ENCODE data around the gene PHACTR1.
A peak's percentile ranks its signal among the peaks of the same experiment; 100 is the strongest.

The PHACTR1 gene

DNA sequence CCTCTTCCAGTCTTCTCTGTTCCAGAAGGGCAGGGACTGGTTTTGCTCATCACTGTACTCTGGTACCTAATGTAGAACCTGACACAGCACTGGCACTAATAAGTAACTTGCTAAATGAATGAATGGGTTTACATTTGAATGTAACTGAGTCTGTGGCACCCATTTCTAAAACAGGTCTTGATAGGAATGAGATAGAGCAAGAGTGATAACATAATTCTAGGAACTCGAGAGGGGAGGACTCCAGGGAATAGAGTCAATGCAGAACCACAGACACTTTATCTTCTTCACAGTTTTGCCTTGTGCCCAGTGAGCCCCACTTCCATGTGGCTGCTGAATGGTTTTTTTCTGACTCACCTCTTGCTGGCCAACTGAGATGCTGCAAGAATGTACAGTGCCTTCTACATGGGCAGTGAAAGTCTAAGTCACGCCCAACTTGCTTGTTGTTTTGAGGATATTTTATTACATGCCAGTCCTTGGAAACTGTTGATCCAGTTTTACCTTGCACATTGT, 550.6 kb downstream of the PHACTR1 start:
- DNase-seq (ENCODE audit: low read depth), result peak; percentile 77

DNA sequence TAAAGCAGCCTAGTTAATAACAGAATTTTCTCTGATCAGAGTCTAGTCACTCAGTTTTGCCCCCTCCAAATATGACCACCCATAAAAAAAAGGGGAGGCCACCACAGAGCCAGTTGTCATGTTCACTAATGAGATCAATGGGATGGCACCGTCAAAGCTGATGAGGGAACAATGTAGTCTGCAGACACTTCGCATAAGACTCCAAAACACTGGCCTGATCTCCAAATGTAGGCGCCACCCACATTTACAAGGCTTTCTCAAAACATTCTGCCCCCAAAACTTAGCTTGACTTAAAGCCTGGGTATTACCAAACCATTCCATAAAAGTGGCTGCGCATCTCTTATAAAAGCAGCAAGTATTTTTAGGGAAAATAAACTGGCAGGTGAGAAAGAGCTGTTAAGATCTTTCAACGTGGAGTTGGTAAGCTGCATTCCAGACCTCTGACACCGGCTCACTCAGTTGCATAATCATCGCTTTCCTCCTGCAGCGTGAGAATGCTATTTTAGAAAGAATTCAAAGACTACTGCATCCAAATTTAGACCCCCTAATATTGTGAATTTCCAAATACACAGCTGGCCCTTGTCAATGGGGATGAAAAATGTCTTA, 552.4 kb downstream of the PHACTR1 start:
- DNase-seq (ENCODE audit: low read depth), result peak; percentile 73

DNA sequence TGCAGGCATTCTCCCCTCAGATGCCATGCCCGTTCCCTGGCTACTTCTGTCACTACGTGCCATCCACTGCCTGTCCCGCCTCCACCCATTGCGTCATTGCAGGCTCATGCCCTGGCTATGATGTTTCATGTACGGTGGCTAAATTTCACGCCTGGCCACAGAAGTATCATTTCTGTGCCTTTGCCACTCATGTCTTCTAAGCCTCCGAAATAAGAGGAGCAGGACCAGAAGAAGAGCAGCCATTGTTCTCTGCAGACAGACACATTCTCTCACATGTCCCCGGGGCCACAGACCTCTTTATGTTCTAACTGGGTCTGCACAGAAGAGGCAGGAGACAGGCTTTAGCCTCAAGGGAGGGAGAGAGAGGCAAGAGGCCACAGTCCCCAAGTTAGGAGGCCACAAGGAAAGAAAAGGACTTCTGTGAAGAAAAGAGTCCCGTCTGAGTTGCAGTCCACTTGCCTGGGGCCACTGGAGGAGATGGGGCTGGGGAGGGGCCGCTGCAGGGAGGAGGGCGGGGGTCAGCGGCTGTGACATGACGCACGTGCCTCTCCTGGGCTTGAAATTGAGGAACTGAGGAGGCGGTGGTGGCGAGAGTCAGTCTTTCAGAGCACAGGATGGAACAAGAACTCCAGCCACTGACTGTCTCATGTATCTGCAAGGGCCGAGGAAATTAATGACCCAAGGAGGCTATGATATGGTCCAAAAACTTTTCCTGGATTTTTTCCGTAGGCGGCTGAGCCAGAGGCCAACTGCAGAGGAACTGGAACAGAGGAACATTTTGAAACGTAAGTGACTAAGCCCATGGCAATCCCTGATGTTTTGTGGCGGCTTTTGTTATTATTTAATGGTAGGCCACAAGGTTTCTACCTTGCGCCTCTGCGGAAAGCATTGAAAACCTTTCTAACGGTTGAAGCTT, 555.8 kb downstream of the PHACTR1 start:
- DNase-seq (ENCODE audit: low read depth), result peak; percentile 23

DNA sequence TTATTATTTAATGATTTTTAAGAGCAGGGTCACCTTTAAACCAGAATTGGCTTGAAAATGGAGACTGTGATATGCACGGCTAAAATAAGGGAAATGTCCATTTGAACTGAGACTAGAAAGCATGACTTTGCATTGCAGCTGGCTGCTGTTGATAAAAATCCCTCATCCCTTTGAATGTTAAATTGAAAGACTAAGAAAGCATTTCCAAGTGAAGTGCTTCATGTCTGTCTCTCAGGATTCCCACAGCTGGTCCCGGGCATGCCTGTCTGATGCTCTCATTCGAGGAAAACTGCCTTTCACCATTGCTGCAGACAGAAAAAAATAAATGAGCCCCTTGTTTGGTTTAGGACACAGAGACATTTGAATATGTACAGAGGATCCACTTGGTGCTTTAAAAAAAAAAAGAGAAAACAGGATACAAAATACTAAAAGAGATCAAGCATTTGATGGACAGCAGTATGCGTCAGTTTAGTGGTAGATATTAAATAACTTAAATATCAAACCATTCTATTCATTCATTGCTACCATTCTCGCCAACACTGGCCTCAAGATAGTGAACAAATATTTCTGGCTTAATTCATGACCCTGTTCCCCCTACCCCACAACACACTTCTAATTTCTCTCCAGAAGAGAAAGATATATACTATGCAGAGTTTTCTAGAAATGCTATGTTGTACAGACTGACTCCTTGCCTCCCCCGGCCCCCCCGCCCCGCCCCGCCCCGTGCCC, 556.8 kb downstream of the PHACTR1 start:
- DNase-seq (ENCODE audit: low read depth), result no peak

DNA sequence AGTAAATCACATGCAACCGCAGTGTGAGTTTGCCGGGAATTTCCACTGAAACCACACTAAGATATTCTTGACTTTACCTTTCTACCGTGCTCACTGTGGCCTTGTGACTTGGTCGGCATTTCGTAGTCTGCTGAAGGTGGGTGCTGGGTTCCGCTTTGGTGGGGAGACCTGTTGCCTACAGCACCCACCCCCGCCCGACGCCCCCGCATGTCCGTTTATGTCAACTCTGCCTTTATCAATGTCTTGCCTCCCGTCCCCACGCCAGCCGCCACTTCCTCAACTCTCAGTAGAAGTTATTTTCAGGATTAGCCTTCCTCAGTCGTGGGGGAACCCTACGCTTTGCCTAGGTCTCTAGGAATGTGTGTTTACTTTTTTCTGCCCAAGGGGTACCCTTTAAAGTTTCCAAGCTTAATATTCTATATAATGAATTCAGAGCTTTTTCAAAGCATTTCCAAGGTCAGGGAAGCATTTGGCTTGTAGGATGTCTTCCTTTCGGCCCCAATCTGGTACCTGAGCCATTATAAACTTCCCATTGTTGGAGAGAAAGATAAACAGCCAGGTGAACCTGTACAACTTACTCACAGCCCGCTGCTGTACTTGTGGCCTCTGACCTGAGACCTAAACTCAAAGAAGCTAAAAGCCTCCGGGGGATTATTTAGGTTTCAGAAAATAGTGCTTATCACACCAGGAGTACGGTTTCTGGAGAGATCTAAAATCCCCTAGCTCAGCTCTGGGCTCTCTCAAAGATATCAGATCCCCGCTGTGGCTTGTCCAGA, 557.6 kb downstream of the PHACTR1 start:
- peak; percentile 41 for DNase-seq (ENCODE audit: low read depth)

DNA sequence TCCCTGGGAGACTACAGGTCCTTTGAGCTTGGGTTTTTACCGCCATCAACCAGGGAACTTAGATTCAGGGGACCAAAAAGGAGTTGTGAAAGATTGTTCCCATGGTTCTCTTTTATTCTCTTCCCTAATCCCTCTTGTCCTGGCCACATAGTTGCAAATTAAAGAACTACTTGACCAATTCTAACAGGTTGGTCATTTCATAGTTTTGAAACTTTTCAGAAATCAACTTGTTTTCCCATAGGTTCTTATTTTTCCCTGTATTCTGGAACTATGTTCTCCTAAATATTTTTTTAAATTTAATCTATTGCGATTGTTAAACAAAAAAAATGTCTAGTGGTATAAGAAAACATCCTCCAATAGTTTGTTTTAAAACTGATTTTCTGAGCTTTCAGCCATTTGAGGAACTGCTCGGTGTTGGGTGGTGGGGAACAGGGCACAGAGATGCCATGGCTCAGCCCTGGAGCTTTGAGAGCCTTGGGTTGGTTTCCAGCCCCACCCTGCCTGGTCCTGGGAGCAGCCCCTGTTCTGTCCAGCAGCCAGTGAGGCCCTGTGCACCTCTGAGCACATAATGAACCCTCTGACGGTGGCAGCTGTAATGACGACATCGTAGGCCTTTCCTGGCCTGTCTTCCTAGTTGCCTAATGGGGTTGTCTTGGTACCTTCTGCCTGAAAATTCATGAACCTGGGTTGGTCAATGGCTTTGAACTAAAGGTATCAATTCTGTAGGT, 558.3 kb downstream of the PHACTR1 start:
- DNase-seq (ENCODE audit: low read depth), result no peak

DNA sequence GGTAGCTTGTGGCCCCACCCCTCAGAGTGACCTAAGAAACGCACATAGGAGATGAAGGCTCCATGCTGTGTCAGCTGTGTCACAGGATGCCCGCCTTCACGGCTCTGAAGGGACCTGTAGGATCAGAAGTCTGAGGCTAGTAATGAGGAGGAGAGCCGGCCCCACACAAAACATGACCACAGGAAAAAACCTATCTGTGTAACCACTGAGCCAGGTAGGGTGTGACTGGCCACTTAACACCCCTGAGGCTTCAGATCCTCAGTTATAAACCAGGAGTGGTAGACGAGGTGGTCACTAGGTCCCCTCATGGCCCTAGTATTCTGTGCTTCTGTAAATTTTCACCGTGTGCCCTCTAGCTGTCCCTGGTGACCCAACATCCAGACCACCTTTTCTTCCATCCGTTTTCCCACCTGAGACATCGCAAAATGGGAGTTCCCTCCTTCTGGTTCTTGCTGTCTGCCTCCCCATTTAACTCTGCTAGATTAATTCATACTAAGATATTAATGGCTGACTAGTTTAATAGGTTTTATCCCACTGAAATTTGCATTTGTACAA, 558.9 kb downstream of the PHACTR1 start:
- DNase-seq (ENCODE audit: low read depth), result no peak

DNA sequence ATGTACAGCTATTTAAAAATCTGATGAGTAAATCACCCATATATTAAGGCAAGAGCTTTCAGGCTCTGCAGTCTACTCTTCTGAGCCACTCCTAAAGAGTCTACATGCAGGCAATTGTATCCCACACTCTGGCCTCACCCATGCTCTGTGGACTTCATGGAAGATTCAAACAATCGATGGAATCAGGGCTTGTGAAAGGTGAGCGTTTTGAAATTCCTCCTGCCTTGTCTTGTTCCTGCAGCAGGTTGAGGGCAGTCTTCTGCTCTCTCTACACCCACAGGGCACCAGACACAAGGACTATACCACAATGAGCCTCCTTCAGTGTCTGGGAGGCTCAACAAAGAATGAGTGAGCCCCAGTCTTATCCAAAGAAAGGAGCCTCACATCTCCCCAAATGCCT, 560.7 kb downstream of the PHACTR1 start:
- DNase-seq (ENCODE audit: low read depth), result no peak

DNA sequence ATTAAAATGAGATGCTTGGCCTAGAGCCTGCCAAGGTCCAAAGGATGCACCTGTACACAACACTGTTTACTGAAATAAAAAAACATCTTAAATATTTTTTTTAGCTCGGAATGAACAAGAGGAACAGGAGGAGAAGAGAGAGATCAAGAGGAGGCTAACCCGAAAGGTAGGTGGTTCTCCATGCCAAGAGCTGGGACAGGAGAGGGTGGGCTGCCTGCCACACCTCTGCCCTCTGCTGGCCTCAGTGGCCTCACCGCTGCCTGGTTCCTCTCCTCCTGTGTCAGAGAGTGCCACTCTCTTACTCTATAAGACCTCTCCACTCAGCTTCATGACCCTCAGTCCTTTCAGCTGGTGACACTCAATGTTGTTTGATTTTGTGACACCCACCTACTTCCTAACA, 561.6 kb downstream of the PHACTR1 start:
- no peak for DNase-seq (ENCODE audit: low read depth)

DNA sequence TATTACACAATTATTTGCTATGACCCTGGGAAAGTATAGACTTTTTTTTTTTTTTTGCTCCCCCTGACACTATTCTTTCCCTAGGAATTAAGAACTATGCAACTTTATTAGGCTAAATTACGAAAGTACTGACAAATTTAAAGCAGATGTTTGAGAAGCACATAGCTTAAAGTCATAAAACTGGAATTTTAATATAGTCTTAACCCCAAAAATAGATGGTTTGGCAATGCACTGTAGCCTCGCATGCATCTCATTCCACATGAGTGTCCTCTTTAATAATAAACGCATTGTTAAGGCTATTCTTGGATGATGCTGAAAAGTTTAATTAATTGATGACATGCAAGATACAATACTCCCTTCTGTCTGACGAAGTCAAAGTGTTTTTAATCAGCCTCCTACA, 562.4 kb downstream of the PHACTR1 start:
- no peak for DNase-seq (ENCODE audit: low read depth)

DNA sequence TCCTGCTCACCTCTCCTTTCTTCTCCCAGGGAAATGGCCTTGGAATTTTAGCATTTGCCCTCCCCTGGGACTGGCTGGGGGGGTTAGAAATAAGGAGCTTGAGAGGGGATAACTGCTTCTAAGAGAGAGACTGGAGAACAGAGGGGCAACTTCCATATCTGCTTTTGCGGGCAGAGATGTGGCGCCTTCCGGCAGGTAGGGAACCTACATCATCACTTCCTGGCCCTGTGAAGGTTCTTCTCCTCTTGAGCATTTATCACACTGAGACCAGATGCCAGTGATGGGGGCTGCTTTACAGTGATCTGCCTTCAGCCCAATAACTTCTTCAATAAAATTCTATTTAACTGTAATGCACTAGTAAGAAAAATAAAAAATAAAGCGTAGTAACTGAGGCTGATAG, 563.7 kb downstream of the PHACTR1 start:
- DNase-seq (ENCODE audit: low read depth), result no peak

DNA sequence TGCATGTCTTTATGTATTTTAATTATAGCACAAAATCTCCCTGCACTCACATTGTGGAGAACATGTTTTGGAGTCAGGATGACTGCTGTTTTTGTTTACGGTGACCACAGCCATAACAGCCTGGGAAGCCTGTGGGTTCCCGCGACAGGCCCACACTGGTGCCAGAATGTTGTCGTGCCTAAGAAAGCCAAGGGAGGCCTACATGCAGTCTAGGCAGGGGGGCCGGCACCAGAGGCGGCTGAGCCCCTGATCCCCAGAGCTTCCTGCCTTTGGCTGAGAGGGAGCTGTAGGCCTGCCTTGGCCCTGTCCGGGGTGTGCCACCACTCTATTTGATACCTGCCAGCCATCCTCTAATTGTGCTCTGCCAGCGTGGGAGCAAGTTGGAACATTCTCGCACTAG, 565.1 kb downstream of the PHACTR1 start:
- DNase-seq (ENCODE audit: low read depth), result peak; percentile 50

DNA sequence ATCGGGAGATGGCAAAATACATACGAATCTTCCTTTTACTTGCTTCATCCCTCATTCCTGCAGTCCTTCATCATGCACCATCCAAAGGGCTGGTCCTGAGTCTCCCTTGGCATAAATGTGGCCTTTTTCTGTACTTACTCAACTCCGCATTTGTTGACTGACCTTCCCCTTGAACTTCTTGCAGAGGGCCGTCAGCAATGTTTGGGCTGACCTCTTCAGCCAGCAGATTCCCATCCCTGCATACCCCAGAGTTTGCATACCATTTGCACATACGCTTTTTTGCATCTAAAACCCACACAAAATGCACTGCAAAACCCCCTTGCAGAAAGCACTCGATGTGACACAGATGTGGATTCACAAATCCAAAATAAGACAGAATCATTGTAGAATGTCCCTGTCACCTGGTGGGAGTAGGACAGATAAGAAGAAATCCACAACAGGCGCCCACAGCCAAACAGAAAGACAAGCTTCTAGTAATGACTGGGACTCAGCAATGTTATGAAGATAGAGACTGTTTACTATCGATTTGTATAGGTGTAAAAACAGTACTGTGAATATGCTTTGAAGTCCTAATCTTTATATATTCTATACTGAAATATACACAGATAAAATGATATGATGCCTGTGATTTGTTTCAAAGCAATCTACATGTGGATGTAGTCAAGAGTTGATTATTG, 566.0 kb downstream of the PHACTR1 start:
- no peak for DNase-seq (ENCODE audit: low read depth)

DNA sequence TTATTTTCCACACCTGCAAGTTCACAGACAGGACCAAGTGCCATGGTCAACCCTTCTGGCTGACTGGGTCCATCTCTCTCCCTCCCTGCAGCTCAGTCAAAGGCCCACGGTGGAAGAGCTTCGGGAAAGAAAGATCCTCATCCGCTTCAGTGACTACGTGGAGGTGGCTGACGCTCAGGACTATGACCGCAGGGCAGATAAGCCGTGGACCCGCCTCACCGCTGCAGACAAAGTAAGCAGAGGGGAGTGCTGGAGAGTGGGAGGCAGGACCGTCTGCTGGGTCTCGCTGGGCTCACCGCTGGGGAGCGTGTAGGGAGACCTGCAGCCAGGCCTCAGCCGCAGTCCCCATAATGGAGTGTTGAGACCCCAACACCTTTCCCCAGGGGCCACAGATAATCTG, 566.8 kb downstream of the PHACTR1 start:
- no peak for DNase-seq (ENCODE audit: low read depth)

DNA sequence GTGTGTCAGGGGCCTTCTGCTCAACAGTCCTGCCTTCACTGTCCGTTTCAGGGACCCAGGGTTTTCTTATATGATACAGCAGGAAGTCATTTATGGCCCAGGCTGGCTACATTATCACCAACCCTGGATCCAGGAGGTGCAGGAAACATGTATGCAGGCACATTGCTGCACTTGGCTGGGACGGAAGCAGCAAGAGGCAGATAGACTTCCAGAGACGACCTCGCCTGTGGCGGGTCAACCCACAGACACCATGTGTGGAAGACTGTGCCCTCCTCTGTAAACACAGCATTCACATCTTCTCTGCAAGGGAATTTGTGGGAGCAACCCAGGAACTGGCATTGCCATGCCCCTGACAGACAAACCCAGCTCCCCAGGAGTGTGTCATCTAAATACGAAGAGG, 568.1 kb downstream of the PHACTR1 start:
- no peak for DNase-seq (ENCODE audit: low read depth)

DNA sequence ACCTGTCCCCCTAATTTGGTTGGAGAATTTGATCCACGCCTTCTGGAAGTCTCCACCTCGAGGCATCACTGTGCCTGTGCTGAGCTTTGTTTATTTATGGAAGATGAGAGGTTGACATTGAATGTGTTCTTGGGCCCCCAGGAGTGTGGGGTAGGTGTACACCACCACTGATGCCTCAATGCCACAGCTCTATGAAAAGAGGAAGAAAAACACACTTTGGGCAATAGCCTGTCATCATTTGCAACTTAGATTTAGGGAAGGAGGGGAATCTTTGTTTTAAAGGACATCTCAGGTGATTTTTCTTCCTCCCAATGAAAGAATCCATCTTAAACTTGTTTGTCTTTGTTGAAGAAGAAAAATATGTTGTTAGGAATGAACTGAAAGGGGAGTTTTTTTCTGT, 569.1 kb downstream of the PHACTR1 start:
- DNase-seq (ENCODE audit: low read depth), result no peak

DNA sequence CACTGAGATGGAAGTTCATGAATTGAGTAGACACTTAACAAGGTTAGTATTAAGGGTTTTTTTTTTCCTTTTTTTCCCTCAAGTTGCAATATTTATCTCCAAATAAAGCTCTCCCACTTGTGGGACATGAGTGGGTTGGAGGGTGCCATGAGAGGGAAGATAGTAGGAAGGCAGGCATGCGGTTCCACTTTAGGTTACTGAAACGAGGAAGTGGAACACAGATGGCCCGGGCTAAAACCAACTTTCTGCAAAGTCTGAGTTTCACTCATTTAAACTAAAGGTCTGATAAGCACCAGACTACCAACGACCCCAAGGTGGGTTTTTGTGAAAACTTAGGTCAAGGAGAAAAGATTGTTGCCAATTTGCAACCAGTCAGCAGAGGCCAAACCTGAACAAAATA, 569.6 kb downstream of the PHACTR1 start:
- DNase-seq (ENCODE audit: low read depth), result no peak

DNA sequence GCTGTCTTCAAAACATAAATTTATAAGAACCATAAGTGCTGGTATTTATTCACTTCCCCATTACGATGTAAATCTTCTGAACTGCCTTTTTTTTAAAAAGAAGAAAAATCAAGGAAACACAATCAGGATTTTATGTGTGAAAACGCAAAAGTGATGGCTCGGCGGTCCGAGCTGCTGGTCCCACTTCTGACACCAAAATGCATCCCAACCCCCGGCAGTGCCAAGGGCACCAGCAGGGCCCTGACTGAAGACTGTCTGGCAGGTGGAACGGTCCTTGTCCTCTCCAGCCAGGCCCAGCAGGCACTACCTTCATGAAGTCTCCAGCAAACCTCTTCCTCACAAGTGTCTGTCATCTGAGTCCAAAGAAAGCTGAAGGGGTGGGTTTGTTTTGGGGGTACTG, 570.5 kb downstream of the PHACTR1 start:
- no peak for DNase-seq (ENCODE audit: low read depth)

DNA sequence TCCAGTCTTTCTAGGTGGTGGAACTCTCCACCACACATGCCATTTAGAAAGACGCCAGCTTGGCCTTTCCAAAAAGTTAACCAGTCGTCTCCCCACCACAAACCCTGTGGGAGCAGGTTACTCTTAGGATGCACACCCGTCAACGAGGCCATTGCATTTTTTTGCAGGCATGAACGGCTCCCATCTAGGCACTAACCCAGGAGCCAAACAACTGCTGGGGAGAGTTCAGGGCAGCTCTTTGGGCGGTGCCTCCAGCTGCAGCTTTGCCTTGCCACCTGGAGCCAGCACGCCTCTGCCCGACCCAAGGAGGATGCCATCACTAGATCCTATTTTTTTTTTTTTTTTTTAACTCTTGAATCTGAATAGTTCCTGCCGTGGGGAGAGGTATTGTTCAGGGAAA, 571.9 kb downstream of the PHACTR1 start:
- DNase-seq (ENCODE audit: low read depth), result no peak

DNA sequence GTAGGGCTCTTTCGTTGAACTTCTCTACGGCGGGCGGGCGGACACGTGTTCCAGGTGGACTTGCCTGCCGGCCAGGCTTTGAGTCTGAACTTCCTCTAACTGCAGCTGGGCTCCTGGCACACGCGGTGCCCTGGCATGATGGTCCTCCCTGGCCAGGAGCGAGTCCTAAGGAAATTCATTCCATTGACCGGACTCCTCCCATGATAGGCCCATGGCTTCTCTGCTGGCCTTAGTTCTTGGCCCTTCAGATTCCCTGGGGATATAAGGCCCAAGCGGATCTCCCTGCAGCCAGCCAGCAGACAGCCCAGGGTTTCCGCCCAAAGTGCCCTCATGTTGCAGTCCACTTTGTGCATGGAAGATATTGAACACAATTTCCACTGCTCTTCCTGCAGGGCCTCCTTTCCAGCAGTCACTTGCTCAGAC, 572.4 kb downstream of the PHACTR1 start:
- DNase-seq (ENCODE audit: low read depth), result no peak

Measured in amniotic epithelial cell (primary cell).